Measurements from ENCODE around the gene HABP2. TPM values are rescaled to one million over a fixed set of nuclear protein-coding genes. Genes with fewer than 3 reads are reported as not detected.

Gene HABP2
- total RNA-seq: not detected

GRCh38 chr10:113552701-113553100, at the start of gene HABP2:
Gene HABP2, plus strand, starts transcription at chr10:113553053. Its CDS starts 69 bp downstream, at chr10:113553122.
- no peak for DNase-seq

GRCh38 chr10:113503930-113504329, 48.9 kb upstream of the HABP2 start:
- no peak for DNase-seq

GRCh38 chr10:113504423-113504822, 48.4 kb upstream of the HABP2 start:
- no peak for DNase-seq

DNA sequence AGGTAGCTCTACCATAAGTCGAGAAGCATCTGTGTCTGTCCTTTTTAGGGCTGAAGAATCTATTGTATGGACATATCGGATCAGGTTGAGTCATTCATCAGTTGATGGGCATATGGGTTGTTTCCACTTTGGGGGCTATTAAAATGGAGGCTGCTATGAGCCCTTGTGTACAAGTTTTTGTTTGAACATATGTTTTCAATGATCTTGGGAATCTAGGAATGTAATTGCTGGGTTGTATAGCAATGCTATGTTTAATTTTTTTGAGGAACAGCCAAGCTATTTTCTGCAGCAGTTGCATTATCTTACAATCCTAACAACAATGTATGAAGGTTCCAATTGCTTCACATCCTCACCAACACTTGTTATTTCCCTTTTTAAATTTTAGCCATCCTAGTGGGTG, 46.4 kb upstream of the HABP2 start:
- DNase-seq: peak; percentile 23

GRCh38 chr10:113511419-113511818, 41.4 kb upstream of the HABP2 start:
- DNase-seq: no peak

GRCh38 chr10:113515161-113515560, 37.7 kb upstream of the HABP2 start:
- no peak for DNase-seq

DNA sequence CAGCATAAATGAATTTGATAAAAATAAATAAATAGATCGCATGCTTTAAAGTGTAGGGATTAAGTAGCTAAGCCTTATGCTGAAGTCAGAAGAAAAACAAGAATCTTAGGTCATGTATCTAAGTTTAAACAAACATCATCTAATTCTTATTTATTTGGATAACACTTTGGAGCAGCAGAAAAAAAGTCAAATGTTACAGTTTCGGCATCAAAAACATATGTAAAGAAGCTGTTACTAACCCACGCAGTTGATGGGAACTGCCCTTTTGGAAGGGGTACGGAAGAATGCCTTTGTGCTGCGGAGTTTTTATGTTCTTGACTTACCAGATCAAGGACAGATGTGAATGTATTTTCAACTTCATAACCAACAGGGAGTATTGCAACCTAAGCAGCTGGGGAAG, 37.3 kb upstream of the HABP2 start:
- peak; percentile 92 for DNase-seq

DNA sequence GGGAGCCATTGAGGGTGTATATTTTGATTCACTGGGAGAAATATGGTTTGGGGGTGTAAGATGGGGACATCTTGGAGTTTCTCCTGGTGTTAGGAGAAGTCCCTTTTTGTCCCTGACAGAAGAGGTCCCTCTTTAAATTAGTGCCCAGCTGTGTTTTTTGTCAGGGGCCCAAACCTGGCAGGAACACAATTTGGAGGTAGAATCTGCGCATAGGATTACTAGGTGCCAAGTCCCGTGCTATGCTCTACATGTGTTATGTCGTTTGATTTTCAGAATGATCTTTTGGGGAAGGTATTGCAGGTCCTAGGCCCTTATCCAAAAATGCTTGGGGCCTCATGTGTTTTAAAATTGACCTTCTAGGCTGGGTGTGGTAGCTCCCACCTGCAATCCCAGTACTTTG, 36.8 kb upstream of the HABP2 start:
- DNase-seq: no peak

GRCh38 chr10:113517165-113517900, 35.5 kb upstream of the HABP2 start:
- DNase-seq: no peak

DNA sequence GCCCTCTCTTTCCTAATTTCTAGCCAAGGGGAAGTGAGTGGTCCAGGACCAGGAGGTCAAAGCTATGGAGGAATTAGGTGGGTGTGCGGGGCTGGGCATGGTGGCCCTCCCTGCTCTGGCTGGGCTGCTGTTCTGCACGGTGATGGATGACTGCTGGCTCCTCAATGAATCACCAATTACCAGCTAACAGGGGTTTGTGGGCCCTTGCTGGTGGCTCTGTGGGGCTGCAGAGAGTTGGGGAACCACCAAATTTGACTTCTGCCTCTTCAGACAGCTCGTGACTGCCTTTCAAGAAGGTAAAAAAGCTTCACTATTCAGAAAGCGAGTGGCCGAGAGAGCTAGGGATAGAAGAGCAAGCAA, 35.0 kb upstream of the HABP2 start:
- no peak for DNase-seq

DNA sequence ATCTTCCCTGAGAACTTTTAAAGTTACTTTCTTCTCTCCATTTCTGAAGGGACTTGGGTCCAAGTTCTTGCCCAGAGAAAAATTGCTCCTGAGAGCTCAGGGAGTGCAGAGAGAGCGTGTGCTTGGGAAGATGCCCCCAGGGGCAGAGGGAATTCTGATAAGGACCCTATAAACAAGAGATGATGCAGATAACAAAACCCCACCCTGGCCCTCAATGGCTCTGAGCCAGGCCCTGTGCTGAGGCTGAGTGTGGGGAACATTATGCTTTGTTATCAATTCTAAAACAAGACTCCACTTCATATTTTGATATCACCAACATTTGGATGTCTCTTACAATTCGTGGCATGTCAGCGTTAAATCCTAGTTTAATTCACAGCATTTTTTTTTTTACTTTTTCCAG, 34.4 kb upstream of the HABP2 start:
- DNase-seq: no peak

DNA sequence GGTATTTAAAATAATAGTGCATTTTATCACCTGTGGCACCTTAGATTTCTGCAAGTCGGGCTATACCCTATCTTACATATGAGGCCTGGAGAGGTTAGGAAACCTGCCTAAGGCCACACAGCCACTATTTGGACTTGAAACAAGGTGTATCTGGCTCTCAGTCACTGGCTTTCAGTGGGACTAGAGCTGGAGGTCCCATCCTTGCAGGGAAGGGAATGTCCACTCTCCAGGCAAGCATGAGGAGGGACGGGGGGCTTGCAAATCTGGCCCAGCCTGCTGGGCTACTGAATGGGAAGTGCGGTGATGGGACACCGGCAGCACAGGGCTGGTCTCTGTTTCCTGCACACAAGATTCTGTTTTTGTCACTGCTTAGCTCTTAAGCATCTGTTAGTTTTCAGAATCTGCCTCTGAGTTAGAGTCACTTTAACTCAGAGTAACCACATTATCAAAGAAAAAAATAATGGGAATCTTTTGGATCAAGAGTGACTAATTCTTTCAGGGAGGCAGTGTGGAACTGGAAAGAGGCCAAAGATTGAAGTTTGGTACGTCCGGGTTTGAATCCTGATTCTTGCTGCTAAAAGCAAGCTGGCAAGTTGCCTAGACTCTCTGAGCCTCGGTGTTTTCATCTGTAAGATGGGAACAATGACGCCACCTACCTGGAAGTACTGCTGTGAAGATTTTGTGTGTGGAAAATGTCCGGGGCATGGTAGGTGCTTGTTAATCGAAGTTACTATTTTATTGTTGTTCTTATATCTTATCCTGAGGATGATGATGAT, 33.8 kb upstream of the HABP2 start:
- DNase-seq: no peak

- DNase-seq: no peak
Measured at GRCh38 chr10:113519681-113520115, 33.2 kb upstream of the HABP2 start.

DNA sequence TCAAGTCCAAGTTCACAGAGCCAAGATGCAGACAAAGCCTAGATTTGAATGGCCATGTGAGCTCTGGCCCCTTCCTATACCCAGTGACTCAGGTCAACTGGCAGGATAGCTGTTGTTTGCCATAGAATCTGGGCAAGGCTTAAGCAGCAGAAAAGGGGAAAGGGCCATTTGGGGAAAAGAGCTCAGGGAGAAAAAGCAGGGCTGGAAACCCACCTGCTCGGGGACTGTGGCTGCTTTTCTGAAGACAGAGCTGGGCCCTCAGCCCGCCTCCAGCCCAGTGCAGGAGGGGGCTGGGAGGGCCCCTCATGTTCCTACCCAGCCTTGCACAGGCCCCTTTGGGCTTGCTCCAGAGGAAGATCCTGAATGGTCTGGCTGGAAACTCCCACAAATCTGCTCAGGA, 32.6 kb upstream of the HABP2 start:
- DNase-seq: no peak

DNA sequence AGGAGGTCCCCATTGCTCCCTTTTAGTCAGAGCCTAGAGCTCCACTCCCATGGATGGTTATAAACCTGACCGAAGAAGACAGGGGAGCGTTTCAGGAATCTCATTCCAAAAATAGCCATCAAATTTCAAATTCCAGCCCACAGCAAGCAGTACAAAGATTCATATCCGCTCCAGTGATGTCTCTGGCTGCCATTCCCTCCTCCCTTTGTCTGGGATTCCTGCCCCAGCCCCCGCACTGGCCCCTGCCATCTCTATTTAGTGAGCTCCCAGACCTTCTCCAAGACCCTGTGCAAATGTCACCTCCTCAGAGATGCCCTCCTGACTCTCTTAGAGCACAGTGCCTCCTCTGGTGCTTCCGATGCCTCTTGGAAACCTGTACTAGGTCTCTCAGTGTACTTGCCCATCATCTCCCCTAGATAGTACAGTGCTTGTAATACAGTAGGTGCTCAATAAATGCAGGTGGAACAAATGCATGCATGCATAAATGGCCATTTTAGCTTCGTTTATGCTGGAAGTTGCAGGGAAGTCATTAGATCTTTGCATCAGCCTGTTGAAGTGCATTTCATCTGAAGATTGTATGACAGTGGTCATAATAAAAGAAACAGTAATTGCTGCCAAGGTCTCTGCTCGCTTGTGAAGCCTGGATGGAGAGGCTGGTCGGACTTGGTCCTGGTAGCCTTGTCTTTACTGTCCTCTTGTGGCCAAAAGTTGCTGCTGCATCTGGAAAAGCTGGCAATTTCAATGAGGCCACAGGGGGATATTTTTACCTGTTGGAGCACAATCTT, 32.0 kb upstream of the HABP2 start:
- DNase-seq: peak; percentile 86

- DNase-seq: no peak
Measured at GRCh38 chr10:113521475-113521795, 31.4 kb upstream of the HABP2 start.

DNA sequence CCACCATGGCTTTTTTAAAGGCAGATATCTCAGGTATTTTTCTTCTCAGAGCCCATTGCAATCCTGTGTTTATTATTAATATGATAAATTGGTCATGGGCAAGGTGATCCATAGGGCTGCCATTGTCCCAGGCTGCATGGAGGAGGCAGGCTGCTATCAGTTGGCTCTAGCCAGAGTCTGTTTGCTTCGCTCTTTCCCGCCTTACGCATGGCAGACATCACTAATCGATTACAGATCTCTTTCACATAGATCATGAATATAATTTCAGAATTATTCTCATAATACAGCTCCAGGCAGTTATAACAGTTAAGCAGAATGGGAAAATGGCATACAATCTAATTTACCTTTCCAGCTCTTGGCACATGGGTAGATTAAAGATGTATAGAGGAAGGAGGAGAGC, 30.4 kb upstream of the HABP2 start:
- DNase-seq: no peak

- DNase-seq: no peak
Measured at GRCh38 chr10:113523071-113523470, 29.8 kb upstream of the HABP2 start.

DNA sequence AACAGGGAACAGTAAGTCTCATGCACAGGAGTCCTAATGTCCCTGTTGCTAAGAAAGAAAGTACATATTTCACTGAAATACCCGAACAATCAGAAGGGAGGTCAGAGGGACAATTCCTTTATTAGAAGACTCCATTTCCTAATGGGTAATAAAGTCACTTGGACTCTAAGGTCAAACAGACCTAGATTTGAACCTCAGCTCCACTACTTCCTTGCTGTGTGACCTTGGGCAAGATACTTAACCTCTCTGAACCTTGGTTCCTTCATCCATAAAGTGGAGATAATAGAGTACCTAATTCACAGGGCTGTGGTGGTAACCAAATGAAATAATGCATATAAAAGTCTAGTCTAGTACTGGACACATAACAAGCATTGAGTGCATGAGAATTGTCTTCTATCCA, 29.2 kb upstream of the HABP2 start:
- DNase-seq: no peak

DNA sequence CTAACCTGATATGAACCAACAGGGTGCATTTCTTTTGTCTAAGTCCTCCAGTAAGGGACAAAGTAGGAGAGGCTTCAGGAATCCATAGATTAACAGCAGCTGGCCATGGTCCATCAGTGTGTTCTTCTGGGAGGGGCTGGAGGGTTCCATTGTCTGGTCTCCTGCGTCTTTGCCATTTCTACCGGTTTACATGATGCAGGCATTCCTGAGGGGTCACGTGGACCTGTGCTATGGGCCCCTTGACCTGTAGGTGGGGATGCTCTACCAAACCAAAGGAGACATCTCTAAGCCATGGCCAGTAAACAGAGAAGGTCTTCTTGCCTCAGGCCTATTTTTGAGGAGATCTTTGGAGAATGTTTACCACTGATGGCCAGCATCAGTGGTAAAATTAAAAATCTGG, 28.7 kb upstream of the HABP2 start:
- DNase-seq: no peak

- no peak for DNase-seq
Measured at GRCh38 chr10:113524539-113525490, 28.0 kb upstream of the HABP2 start.

- DNase-seq: no peak
Measured at GRCh38 chr10:113525713-113526112, 27.1 kb upstream of the HABP2 start.
